Fibroblast of lung (primary cell): ENCODE measurements around the gene TAS2R9. TPM values are rescaled to one million over a fixed set of nuclear protein-coding genes. Genes with fewer than 3 reads are reported as not detected.

Source experiments
- DNase-seq, 2 donors: peaks; one replicate each; pipeline versions ENCODE4 v3.0.0 to v3.0.0-alpha.2; 2010; ENCODE audit warnings: low read depth in 2 of 2
- H2AFZ ChIP-seq: 2 replicates; pipeline ENCODE4 v1.5.1; 2012; ENCODE audit warnings: low read length, control low read depth, inconsistent platforms
- H3K27ac ChIP-seq: 2 replicates; pipeline ENCODE4 v1.5.1; 2011; ENCODE audit warnings: low read length, control low read depth; ENCODE audit not compliant: insufficient read depth
- H3K27me3 ChIP-seq: 2 replicates; pipeline ENCODE4 v1.5.1; 2011; ENCODE audit warnings: mild to moderate bottlenecking, low read length; ENCODE audit not compliant: control insufficient read depth, insufficient read depth
- H3K36me3 ChIP-seq: 2 replicates; pipeline ENCODE4 v1.5.1; 2011; ENCODE audit warnings: low read length; ENCODE audit not compliant: control insufficient read depth, insufficient read depth
- H3K4me1 ChIP-seq: 2 replicates; pipeline ENCODE4 v1.5.1; 2011; ENCODE audit warnings: low read length; ENCODE audit not compliant: control insufficient read depth, insufficient read depth; ENCODE audit errors: extremely low read depth
- H3K4me2 ChIP-seq: 2 replicates; pipeline ENCODE4 v1.5.1; 2011; ENCODE audit warnings: low read length, control low read depth; ENCODE audit not compliant: insufficient read depth; ENCODE audit errors: extremely low read depth
- H3K4me3 ChIP-seq, 4 experiments: fragments of 200-600 bp in 1 of 4; sonication (generic) in 1 of 4; replicated peaks in 1 of 4; 2 replicates each; pipeline ENCODE4 v1.5.1; 2011 to 2016; ENCODE audit warnings: low read length in 4 of 4, low read depth in 3 of 4, mild to moderate bottlenecking in 3 of 4, control low read depth in 2 of 4, inconsistent platforms in 1 of 4, mixed read lengths in 1 of 4; ENCODE audit not compliant: insufficient read depth in 1 of 4; ENCODE audit errors: control extremely low read depth in 1 of 4
- H3K79me2 ChIP-seq: 2 replicates; pipeline ENCODE4 v1.5.1; 2012; ENCODE audit warnings: mild to moderate bottlenecking, low read length, inconsistent platforms; ENCODE audit not compliant: control insufficient read depth, insufficient read depth
- H3K9ac ChIP-seq: 2 replicates; pipeline ENCODE4 v1.5.1; 2011; ENCODE audit warnings: mild to moderate bottlenecking, low read length, control low read depth; ENCODE audit not compliant: insufficient read depth
- H3K9me3 ChIP-seq: 2 replicates; pipeline ENCODE4 v1.5.1; 2012; ENCODE audit warnings: low read depth, low read length; ENCODE audit not compliant: control insufficient read depth, insufficient read depth
- H4K20me1 ChIP-seq: 2 replicates; pipeline ENCODE4 v1.5.1; 2011; ENCODE audit warnings: low read length; ENCODE audit not compliant: control insufficient read depth, insufficient read depth; ENCODE audit errors: extremely low read depth
- CTCF ChIP-seq, 2 donors: IDR thresholded peaks in 1 of 2; conservative IDR thresholded peaks in 1 of 2; 1 replicate in 1 of 2; 2 replicates in 1 of 2; pipeline ENCODE4 v1.5.1; 2011 to 2012; ENCODE audit warnings: low read length in 2 of 2, control low read depth in 1 of 2, inconsistent platforms in 1 of 2, low read depth in 1 of 2, mild to moderate bottlenecking in 1 of 2
- EZH2 ChIP-seq: IDR thresholded peaks from 2 replicates; pipeline ENCODE4 v1.5.1; 2012; ENCODE audit warnings: low read length, control low read depth, mild to moderate bottlenecking; ENCODE audit errors: missing control alignments
- polyA minus RNA-seq: library from RNA; depleted of rRNA, polyadenylated mRNA; stranded (reverse); fragments of >200 nt; gene quantifications from 2 replicates; pipeline ENCODE4 v1.2.3, GENCODE V29; 2011; ENCODE audit warnings: low replicate concordance
- polyA plus RNA-seq, 2 donors: library from polyadenylated mRNA; depleted of rRNA in 1 of 2; stranded (reverse) in 1 of 2; unstranded in 1 of 2; fragments of >200 nt; gene quantifications; 2 replicates each; pipeline ENCODE4 v1.2.1, GENCODE V29; 2011 to 2012; ENCODE audit warnings: missing spikeins in 1 of 2
- total RNA-seq: library from RNA; depleted of rRNA; stranded (reverse); fragments of >200 nt; gene quantifications from 2 replicates; pipeline ENCODE4 v1.2.1, GENCODE V29; 2014

Gene TAS2R9
- total RNA-seq (0.17 TPM in 1 of 2 replicates, not detected in the other), polyA plus RNA-seq (not detected in 2 replicates), polyA minus RNA-seq (not detected in 2 replicates)
- not detected in 2 replicates for polyA plus RNA-seq (2012)

GRCh38 chr12:10810068-10810467 is at the start of gene TAS2R9:
Gene TAS2R9 (minus strand): TSS chr12:10810168. CDS start chr12:10810075, 93 bp downstream.
- no peak for TF ChIP-seq EZH2
- no peak for TF ChIP-seq CTCF (conservative IDR thresholded peaks at IDR 0.05 in 1 of 2, IDR thresholded peaks at IDR 0.05 in 1 of 2; ENCODE audit: low read depth in 1 of 2, low read length in 2 of 2)
- Histone ChIP-seq H4K20me1 (no peaks in the 10 kb centered on the region), H3K9me3 (no peaks in the 10 kb centered on the region), H3K9ac (no peak within 1 kb of the TSS), H3K27me3 (no peaks in the 10 kb centered on the region), H3K27ac (no peak within 1 kb of the TSS), H3K79me2 (no peaks in the 10 kb centered on the region), H3K4me2 (no peak within 1 kb of the TSS), H2AFZ (no peak within 1 kb of the TSS), H3K4me1 (no peaks in the 10 kb centered on the region), H3K4me3 (no peak within 1 kb of the TSS), H3K36me3 (no peaks in the 10 kb centered on the region)
- no peak for DNase-seq

- Histone ChIP-seq H4K20me1 (no peaks in the 10 kb centered on the region), H3K36me3 (no peaks in the 10 kb centered on the region), H3K79me2 (no peaks in the 10 kb centered on the region), H3K4me2 (no peak overlapping the region), H3K27ac (no peak overlapping the region), H3K9ac (no peak overlapping the region), H3K4me1 (no peaks in the 10 kb centered on the region), H3K4me3 (no peak overlapping the region), H3K27me3 (no peaks in the 10 kb centered on the region), H3K9me3 (no peaks in the 10 kb centered on the region), H2AFZ (no peak overlapping the region)
- no peak for DNase-seq
- TF ChIP-seq EZH2 = no peak
Measured at GRCh38 chr12:10855807-10856206, 45.8 kb upstream of the TAS2R9 start.

GRCh38 chr12:10853776-10854175 is 43.8 kb upstream of the TAS2R9 start:
- Histone ChIP-seq H3K9me3 (no peaks in the 10 kb centered on the region), H3K79me2 (no peaks in the 10 kb centered on the region)
- TF ChIP-seq CTCF (conservative IDR thresholded peaks at IDR 0.05 in 1 of 2, IDR thresholded peaks at IDR 0.05 in 1 of 2; ENCODE audit: low read depth in 1 of 2, low read length in 2 of 2) (no peak), EZH2 (no peak)

More at GRCh38 chr12:10853776-10854175, 43.8 kb upstream of the TAS2R9 start:
- H3K4me1 ChIP-seq = no peaks in the 10 kb centered on the region
- H3K4me3 ChIP-seq = no peak overlapping the region
- H3K27me3 ChIP-seq = no peaks in the 10 kb centered on the region
- no peaks in the 10 kb centered on the region for H4K20me1 ChIP-seq
- H3K4me2 ChIP-seq = no peak overlapping the region
- no peak for DNase-seq
- no peak overlapping the region for H2AFZ ChIP-seq
- H3K9ac ChIP-seq = no peak overlapping the region
- H3K27ac ChIP-seq = no peak overlapping the region
- H3K36me3 ChIP-seq = no peaks in the 10 kb centered on the region
